ENCODE measurements around the gene CTDSPL2.
"Not testable (repeated sequence)": the region's sequence is repeated elsewhere in the genome, so short reads cannot be mapped to it uniquely, and the experiment has no call there.

Gene CTDSPL2

DNA sequence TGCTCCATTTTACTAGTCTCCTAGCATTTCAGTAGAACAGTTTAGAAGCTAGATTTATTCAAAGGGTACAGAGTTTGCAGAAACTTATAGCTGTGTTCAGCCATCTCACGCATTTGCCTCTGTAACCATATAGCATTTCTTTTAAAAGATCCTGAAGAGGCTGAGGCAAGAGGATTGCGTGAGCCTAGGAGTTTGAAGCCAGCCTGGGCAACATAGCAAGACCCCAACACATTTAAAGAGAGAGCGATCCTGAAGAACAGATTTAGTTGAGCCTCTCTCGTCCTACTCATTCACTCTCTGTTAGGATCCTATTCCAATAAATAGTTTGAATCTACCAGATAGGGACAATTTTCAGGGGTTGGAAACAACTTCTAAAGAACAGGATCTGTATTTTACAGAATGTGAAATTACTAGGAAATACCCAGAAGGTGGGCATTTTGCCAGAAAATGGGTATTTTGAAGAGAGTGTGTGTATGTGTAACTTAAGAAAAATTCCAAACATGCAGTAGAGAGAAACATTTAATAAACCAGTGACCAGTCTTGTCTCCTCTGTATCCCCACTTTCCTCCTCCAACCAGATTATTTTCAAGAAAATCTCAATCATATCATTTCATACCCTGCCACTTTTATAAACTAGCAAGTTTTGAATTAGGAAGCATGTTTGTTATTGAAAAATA, 114.0 kb downstream of the CTDSPL2 start:
- peak overlapping the region; percentile 24; the same call in 1 of the 2 replicates for H3K4me3 ChIP-seq (ENCODE audit: low read depth, low read length)
- TF ChIP-seq, protein P1, sequence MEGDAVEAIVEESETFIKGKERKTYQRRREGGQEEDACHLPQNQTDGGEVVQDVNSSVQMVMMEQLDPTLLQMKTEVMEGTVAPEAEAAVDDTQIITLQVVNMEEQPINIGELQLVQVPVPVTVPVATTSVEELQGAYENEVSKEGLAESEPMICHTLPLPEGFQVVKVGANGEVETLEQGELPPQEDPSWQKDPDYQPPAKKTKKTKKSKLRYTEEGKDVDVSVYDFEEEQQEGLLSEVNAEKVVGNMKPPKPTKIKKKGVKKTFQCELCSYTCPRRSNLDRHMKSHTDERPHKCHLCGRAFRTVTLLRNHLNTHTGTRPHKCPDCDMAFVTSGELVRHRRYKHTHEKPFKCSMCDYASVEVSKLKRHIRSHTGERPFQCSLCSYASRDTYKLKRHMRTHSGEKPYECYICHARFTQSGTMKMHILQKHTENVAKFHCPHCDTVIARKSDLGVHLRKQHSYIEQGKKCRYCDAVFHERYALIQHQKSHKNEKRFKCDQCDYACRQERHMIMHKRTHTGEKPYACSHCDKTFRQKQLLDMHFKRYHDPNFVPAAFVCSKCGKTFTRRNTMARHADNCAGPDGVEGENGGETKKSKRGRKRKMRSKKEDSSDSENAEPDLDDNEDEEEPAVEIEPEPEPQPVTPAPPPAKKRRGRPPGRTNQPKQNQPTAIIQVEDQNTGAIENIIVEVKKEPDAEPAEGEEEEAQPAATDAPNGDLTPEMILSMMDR (IDR thresholded peaks at IDR 0.05; ENCODE audit: low read depth, low read length), result no peak

DNA sequence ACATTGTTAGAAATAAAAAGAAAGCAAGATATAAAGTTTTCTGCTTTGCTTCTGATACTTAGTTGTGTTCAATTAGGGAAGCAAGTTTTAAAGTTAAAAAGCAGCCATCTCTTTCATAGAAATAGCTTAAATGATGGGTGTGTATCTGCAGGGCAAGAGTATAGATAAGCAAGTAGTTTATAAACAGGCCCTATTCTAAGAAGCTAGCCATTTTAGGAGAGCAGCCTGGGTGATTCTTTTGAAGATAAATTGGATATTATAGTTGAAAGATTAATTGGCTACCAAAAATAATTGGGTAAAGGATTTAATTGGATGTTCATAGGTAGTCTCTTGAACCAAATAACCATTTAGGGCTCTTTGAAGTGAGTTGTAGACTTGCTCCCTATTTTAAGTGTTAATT, 115.2 kb downstream of the CTDSPL2 start:
- H3K4me3 ChIP-seq (ENCODE audit: low read depth, low read length), result no peak overlapping the region
- TF ChIP-seq, protein P1 (IDR thresholded peaks at IDR 0.05; ENCODE audit: low read depth, low read length), result no peak

DNA sequence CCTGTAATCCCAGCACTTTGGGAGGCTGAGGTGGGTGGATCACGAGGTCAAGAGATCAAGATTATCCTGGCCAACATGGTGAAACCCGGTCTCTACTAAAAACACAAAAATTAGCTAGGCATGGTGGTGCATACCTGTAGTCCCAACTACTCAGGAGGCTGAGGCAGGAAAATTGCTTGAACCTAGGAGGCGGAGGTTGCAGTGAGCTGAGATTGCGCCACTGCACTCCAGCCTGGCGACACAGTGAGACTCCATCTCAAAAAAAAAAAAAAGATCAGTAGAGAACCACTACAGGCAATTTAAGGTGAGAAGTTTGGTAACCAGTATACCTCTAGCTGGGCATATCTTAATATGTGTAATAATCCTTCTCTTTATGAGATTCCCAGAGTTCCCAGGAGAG, 117.3 kb downstream of the CTDSPL2 start:
- not testable (repeated sequence) for H3K4me3 ChIP-seq (ENCODE audit: low read depth, low read length)

DNA sequence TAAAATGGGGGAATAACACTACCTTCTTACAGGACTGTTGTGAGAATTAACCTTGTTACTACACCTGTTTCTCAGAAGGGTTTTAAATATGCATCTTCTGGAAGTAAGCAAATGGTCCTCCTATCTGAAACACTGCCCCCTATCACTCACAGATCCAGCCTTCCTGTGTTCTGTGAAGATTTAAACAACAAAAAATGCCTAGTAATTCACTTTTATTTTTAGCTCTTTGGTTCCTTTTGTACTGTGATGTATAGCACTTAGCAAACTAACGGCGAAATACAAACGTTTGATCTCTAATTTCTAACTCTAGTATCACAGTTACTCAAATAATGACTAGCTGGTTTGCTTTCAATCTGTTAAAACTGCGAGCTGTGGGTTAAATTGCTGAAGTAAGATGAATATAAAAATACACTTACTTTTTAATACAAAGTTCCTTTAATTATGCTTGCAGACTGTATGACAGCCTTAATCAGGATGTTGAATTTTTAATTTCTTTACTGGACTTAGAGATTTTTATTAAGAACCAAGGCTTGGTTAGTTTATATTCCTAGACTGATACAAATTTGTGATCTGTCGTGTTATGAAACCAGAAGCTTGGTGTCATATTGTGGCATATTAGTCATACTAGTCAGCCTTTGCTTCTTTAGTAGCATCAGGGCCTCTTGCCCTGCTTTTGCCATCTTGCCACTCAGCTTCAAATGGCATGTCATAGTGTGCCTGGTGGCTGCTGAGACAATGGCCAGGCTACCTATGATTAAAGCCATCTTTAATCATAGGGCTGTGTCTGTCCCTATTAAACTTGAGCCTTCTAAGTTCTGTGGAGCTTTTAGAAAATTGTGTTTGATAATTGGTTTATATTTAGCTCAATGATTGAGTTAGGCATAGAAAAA, 118.7 kb downstream of the CTDSPL2 start:
- TF ChIP-seq, protein P1 (IDR thresholded peaks at IDR 0.05; ENCODE audit: low read depth, low read length), result peak; percentile 28; the same call in 1 of the 2 replicates
- H3K4me3 ChIP-seq (ENCODE audit: low read depth, low read length), result no peak overlapping the region

DNA sequence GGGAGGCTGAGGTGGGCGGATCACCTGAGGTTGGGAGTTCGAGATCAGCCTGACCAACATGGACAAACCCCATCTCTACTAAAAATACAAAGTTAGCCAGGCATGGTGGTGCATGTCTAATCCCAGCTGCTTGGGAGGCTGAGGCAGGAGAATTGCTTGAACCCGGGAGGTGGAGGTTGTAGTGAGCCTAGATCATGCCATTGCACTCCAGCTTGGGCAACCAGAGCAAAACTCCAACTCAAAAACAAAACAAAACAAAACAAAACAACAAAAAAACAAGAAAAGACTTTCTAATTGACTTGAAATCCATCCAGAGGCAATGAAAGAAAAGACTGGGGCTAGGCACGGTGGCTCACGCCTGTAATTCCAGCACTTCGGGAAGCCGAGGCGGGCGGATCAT, 121.7 kb downstream of the CTDSPL2 start:
- not testable (repeated sequence) for H3K4me3 ChIP-seq (ENCODE audit: low read depth, low read length)

DNA sequence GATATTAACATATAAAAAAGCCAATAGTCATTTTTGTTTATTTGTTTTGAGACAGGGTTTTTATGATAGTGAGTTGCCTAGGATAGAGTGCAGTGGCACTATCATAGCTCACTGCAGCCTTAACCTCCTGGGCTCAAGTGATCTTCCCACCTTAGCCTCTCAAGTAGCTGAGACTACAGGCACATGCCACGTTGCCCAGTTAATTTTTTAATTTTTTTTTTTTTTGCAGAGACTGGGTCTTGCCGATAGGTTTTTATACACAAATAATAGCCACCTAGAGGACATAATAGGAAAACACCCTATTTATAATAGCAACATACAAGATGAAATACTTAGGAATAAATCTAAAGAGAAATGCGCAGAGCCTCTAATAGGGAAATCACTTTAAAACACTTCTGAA, 122.8 kb downstream of the CTDSPL2 start:
- H3K4me3 ChIP-seq (ENCODE audit: low read depth, low read length), result no peak overlapping the region
- TF ChIP-seq, protein P1 (IDR thresholded peaks at IDR 0.05; ENCODE audit: low read depth, low read length), result peak; percentile 28

DNA sequence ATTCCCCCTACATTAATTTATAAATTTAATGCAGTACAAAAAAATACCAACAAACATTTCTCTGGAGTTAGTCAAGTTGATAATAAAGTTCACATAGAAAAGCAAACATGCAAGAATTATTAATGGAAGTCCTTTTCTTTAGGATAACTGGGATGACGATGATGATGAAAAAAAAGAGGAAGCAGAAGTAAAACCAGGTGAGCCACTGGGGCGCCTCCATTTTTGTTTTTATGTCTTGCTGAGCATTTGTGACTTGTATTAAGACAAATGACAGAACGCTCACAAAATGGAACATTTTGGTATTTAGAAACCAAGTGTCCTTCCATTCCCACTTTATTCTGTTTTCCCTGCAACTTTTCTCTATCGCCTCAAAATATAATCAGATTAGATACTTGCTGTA, 123.3 kb downstream of the CTDSPL2 start:
- TF ChIP-seq, protein P1 (IDR thresholded peaks at IDR 0.05; ENCODE audit: low read depth, low read length), result no peak
- no peak overlapping the region for H3K4me3 ChIP-seq (ENCODE audit: low read depth, low read length)

DNA sequence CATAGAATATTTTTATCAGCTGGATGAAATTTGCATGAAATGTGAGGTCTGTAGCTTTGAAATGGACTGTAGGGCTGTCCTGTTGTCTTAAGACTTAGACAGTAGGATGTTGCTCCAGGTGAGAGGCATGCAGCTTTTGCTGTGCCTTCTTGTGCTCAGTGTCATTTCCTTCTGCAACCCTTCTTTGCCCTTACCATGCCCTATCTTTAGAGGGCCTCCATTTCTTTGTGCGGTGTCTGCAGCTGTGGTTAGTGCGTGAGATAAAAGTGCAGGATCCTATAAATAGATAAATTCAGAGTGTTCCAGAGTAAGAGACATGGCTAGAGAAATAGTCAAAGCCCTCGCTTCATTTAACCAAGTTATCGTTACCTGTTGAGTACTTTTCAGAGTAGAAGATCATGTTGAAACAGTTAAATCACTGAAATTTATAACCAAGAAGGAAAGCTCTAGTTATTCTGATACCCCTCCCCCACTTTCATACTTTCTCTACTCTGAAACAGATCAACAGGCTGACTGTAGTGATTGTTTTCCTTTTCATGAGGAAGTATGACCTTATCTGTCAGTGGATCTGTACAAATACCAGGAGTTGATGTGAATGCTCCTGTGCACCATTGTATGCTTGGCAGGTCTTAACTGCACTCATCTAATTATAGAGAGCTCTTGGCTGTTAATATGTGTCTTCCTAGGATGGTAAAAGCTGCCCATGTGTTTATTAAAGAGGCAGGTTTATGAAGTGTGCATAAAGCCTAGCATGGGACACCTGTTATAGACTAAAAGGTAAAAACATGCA, 127.7 kb downstream of the CTDSPL2 start:
- TF ChIP-seq, protein P1 (IDR thresholded peaks at IDR 0.05; ENCODE audit: low read depth, low read length), result no peak
- H3K4me3 ChIP-seq (ENCODE audit: low read depth, low read length), result no peak overlapping the region

DNA sequence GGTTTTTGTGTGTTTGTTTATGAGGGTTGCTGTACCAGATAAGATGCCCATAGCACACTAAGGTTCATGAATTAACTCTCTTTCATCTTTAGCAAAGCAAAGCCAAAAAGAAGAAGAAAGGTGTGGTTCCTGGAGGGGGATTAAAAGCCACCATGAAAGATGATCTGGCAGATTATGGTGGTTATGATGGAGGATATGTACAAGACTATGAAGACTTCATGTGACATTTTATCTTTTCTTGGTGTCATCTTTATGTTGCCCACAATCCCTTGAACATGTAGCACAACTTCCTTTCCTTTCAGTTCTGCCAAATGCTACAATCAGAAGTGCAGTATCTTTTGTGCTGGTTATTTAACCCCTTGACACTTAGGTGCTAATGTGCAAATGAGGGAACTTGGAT, 133.5 kb downstream of the CTDSPL2 start:
- not testable (repeated sequence) for H3K4me3 ChIP-seq (ENCODE audit: low read depth, low read length)

Measured in WI38 (cell line).